H1 (cell line): Measurements from ENCODE around the gene P2RX2. TPM values are rescaled to one million over a fixed set of nuclear protein-coding genes. Genes with fewer than 3 reads are reported as not detected.

ENCODE experiments used
- CTCF ChIA-PET: fragments of 300-600 bp; sonication (Branson Sonifier 250); formaldehyde crosslinking; loops from one replicate; lab custom pipeline; 2021; ENCODE audit not compliant: partially characterized antibody; lab: Charles Lee
- POLR2A ChIA-PET: fragments of 300-600 bp; sonication (Branson Sonifier 250); formaldehyde crosslinking; loops from one replicate; lab custom pipeline; 2021; ENCODE audit warnings: inconsistent platforms; ENCODE audit not compliant: partially characterized antibody; lab: Charles Lee
- DNase-seq, 2 experiments: peaks; one replicate each; pipeline versions ENCODE4 v3.0.0 to v3.0.0-alpha.2; 2010 to 2022; ENCODE audit warnings: low spot score in 2 of 2, low read depth in 1 of 2, mixed read lengths in 1 of 2
- FAIRE-seq: peaks from 2 replicates; lab custom pipeline; 2011; peaks lifted over from hg19 to GRCh38; lab: Jason Lieb, UNC
- H2AFZ ChIP-seq: 2 replicates; pipeline ENCODE4 v1.8.1; 2012; ENCODE audit warnings: low read length, inconsistent platforms
- H2AK5ac ChIP-seq: 2 replicates; pipeline ENCODE4 v1.6.1; 2013; ENCODE audit warnings: low read depth, low read length
- H2BK120ac ChIP-seq: replicated peaks from 2 replicates; pipeline ENCODE3; 2013; ENCODE audit warnings: low read depth, low read length, inconsistent platforms
- H2BK12ac ChIP-seq: 2 replicates; pipeline ENCODE4 v1.6.1; 2013; ENCODE audit warnings: low read depth, low read length
- H2BK15ac ChIP-seq: 2 replicates; pipeline ENCODE4 v1.6.1; 2013; ENCODE audit warnings: low read length
- H2BK20ac ChIP-seq: 2 replicates; pipeline ENCODE4 v1.6.1; 2013; ENCODE audit warnings: low read length
- H2BK5ac ChIP-seq: 2 replicates; pipeline ENCODE4 v1.6.1; 2013; ENCODE audit warnings: low read depth, low read length
- H3K14ac ChIP-seq: 2 replicates; pipeline ENCODE4 v1.6.1; 2013; ENCODE audit warnings: inconsistent platforms; ENCODE audit not compliant: insufficient read length
- H3K18ac ChIP-seq: 2 replicates; pipeline ENCODE4 v1.6.1; 2013; ENCODE audit warnings: low read length; ENCODE audit errors: extremely low read depth
- H3K23ac ChIP-seq: 2 replicates; pipeline ENCODE4 v1.6.1; 2013; ENCODE audit warnings: inconsistent platforms; ENCODE audit not compliant: insufficient read length
- H3K23me2 ChIP-seq: 2 replicates; pipeline ENCODE4 v1.6.1; 2013; ENCODE audit warnings: low read depth, low read length
- H3K27ac ChIP-seq: 2 replicates; pipeline ENCODE4 v1.6.1; 2011; ENCODE audit warnings: low read depth, low read length, inconsistent platforms
- H3K27me3 ChIP-seq, 4 experiments: replicated peaks in 1 of 4; 1 replicate in 1 of 4; 2 replicates in 3 of 4; pipeline versions ENCODE4 v1.6.1 to v1.8.1; 2011 to 2013; ENCODE audit warnings: low read length in 3 of 4, mild to moderate bottlenecking in 3 of 4, inconsistent platforms in 2 of 4, mixed read lengths in 2 of 4, moderate library complexity in 1 of 4; ENCODE audit not compliant: control insufficient read depth in 3 of 4, insufficient read depth in 3 of 4; ENCODE audit errors: extremely low read depth in 1 of 4
- H3K36me3 ChIP-seq, 4 experiments: 2 replicates each; pipeline versions ENCODE4 v1.6.1 to v1.8.1; 2011 to 2013; ENCODE audit warnings: mild to moderate bottlenecking in 4 of 4, low read length in 3 of 4, moderate library complexity in 2 of 4, control low read depth in 1 of 4, inconsistent platforms in 1 of 4; ENCODE audit not compliant: insufficient read depth in 4 of 4, control insufficient read depth in 2 of 4
- H3K4ac ChIP-seq: replicated peaks from 2 replicates; pipeline ENCODE3; 2013; ENCODE audit warnings: low read length, low read depth, mixed read lengths, inconsistent platforms; ENCODE audit not compliant: insufficient read length
- H3K4me1 ChIP-seq, 4 experiments: replicated peaks in 1 of 4; 1 replicate in 1 of 4; 2 replicates in 3 of 4; pipeline versions ENCODE4 v1.6.1 to v1.8.1; 2011 to 2013; ENCODE audit warnings: low read length in 3 of 4, inconsistent platforms in 2 of 4, mixed read lengths in 1 of 4; ENCODE audit not compliant: insufficient read depth in 4 of 4, control insufficient read depth in 3 of 4
- H3K4me2 ChIP-seq, 2 experiments: 2 replicates each; pipeline versions ENCODE4 v1.6.1 to v1.8.1; 2011 to 2013; ENCODE audit warnings: low read depth in 2 of 2, low read length in 2 of 2, control low read depth in 1 of 2, inconsistent platforms in 1 of 2, mild to moderate bottlenecking in 1 of 2; ENCODE audit not compliant: insufficient read depth in 1 of 2
- H3K4me3 ChIP-seq, 4 experiments: fragments of 200-600, 300-600 bp in 1 of 4; sonication (generic), shearing (Covaris generic), sonication (Bioruptor Twin) in 1 of 4; 2 replicates each; pipeline versions ENCODE4 v1.5.1 to v1.8.1; 2011 to 2016; ENCODE audit warnings: low read length in 4 of 4, low read depth in 3 of 4, control low read depth in 2 of 4, inconsistent platforms in 2 of 4, mild to moderate bottlenecking in 2 of 4, mixed read lengths in 1 of 4, moderate library complexity in 1 of 4; ENCODE audit not compliant: insufficient read depth in 2 of 4; ENCODE audit errors: extremely low read depth in 1 of 4
- H3K56ac ChIP-seq: replicated peaks from 2 replicates; pipeline ENCODE3; 2013; ENCODE audit warnings: low read depth, mild to moderate bottlenecking, mixed read lengths, low read length, inconsistent platforms; ENCODE audit not compliant: insufficient read length
- H3K79me1 ChIP-seq: 2 replicates; pipeline ENCODE4 v1.6.1; 2013; ENCODE audit warnings: low read depth, low read length, control low read depth
- H3K79me2 ChIP-seq, 2 experiments: 2 replicates each; pipeline versions ENCODE4 v1.6.1 to v1.8.1; 2012 to 2013; ENCODE audit warnings: low read length in 2 of 2, mild to moderate bottlenecking in 2 of 2, inconsistent platforms in 1 of 2; ENCODE audit not compliant: insufficient read depth in 2 of 2, control insufficient read depth in 1 of 2
- H3K9ac ChIP-seq, 4 experiments: replicated peaks in 1 of 4; 1 replicate in 1 of 4; 2 replicates in 3 of 4; pipeline versions ENCODE4 v1.6.1 to v1.8.1; 2011 to 2013; ENCODE audit warnings: low read depth in 3 of 4, low read length in 3 of 4, control low read depth in 2 of 4, mild to moderate bottlenecking in 2 of 4, moderate library complexity in 2 of 4, inconsistent platforms in 1 of 4; ENCODE audit errors: extremely low read depth in 1 of 4
- H3K9me3 ChIP-seq, 2 experiments: 2 replicates each; pipeline versions ENCODE4 v1.6.1 to v1.8.1; 2012 to 2013; ENCODE audit warnings: mild to moderate bottlenecking in 2 of 2, moderate library complexity in 2 of 2, control low read depth in 1 of 2, inconsistent platforms in 1 of 2, low read depth in 1 of 2, low read length in 1 of 2, mixed read lengths in 1 of 2; ENCODE audit not compliant: insufficient read depth in 2 of 2
- H4K20me1 ChIP-seq, 2 experiments: replicated peaks in 1 of 2; 2 replicates each; pipeline versions ENCODE3 to v1.8.1; 2011 to 2013; ENCODE audit warnings: inconsistent platforms in 2 of 2, low read length in 2 of 2, mild to moderate bottlenecking in 1 of 2; ENCODE audit not compliant: insufficient read depth in 2 of 2, control insufficient read depth in 1 of 2
- H4K5ac ChIP-seq: 2 replicates; pipeline ENCODE4 v1.6.1; 2013; ENCODE audit warnings: low read length, low read depth, mixed read lengths, inconsistent platforms; ENCODE audit not compliant: insufficient read length
- H4K8ac ChIP-seq: 2 replicates; pipeline ENCODE4 v1.8.0; 2013; ENCODE audit warnings: mild to moderate bottlenecking, moderate library complexity, low read length, inconsistent platforms; ENCODE audit not compliant: insufficient read depth; ENCODE audit errors: extremely low read depth
- H4K91ac ChIP-seq: replicated peaks from 2 replicates; pipeline ENCODE3; 2013; ENCODE audit warnings: low read length, mixed read lengths, inconsistent platforms; ENCODE audit not compliant: insufficient read length
- BCL11A ChIP-seq, 2 experiments: IDR thresholded peaks; one replicate each; pipeline ENCODE4 v1.6.1; 2011; ENCODE audit warnings: low read depth in 2 of 2, low read length in 2 of 2, mild to moderate bottlenecking in 2 of 2
- CHD2 ChIP-seq: IDR thresholded peaks from 2 replicates; pipeline ENCODE4 v1.6.1; 2012; ENCODE audit warnings: low read length, improper control_type of control experiment
- EZH2 ChIP-seq: fragments of 200-600 bp; sonication (generic); IDR thresholded peaks from 2 replicates; pipeline ENCODE4 v1.7.1; 2012; ENCODE audit warnings: low read depth, mild to moderate bottlenecking, moderate library complexity, low read length, inconsistent platforms; ENCODE audit not compliant: severe bottlenecking
- POLR2AphosphoS5 ChIP-seq: IDR thresholded peaks from 2 replicates; pipeline ENCODE4 v1.6.1; 2011; ENCODE audit warnings: low read depth, low read length
- POU5F1 ChIP-seq: IDR thresholded peaks from 2 replicates; pipeline ENCODE4 v1.6.1; 2011; ENCODE audit warnings: low read depth, mild to moderate bottlenecking, low read length, moderate library complexity
- RAD21 ChIP-seq, 2 experiments: IDR thresholded peaks in 1 of 2; conservative IDR thresholded peaks in 1 of 2; 2 replicates each; pipeline ENCODE4 v1.6.1; 2011; ENCODE audit warnings: low read depth in 2 of 2, low read length in 2 of 2, improper control_type of control experiment in 1 of 2, inconsistent platforms in 1 of 2, mild to moderate bottlenecking in 1 of 2, moderate library complexity in 1 of 2
- TCF12 ChIP-seq: IDR thresholded peaks from 2 replicates; pipeline ENCODE4 v1.6.1; 2011; ENCODE audit warnings: low read depth, mild to moderate bottlenecking, low read length
- TEAD4 ChIP-seq: IDR thresholded peaks from 2 replicates; pipeline ENCODE4 v1.6.1; 2012; ENCODE audit warnings: low read depth, low read length, inconsistent platforms, mixed read lengths
- WGBS, 2 experiments: shearing (Covaris generic) in 1 of 2; methylation state at CpG; one replicate each; pipeline versions ENCODE4 v1.1.6 to v1.1.7; 2013 to 2015; ENCODE audit warnings: low lambda C conversion rate in 2 of 2, mixed read lengths in 2 of 2, inconsistent platforms in 1 of 2, low coverage in 1 of 2, missing lambda C conversion rate in 1 of 2; ENCODE audit not compliant: insufficient replicate concordance in 2 of 2, insufficient coverage in 1 of 2, insufficient read length in 1 of 2; ENCODE audit errors: extremely low coverage in 1 of 2, missing lambda C conversion rate in 1 of 2; 5-methylcytosine and 5-hydroxymethylcytosine counted together
- polyA plus RNA-seq, 7 experiments: library from polyadenylated mRNA; depleted of rRNA in 3 of 7; stranded (reverse) in 5 of 7; unstranded in 2 of 7; fragments of >200 nt in 5 of 7; fragments of 200-250 nt in 2 of 7; gene quantifications; 1 replicate in 5 of 7; 2 replicates in 1 of 7; 4 replicates in 1 of 7; pipeline versions ENCODE4 v1.2.1 to v1.2.3, GENCODE V29; 2011 to 2013; ENCODE audit warnings: missing spikeins in 2 of 7, mixed read lengths in 2 of 7
- total RNA-seq: library from RNA; stranded (reverse); fragmentation: NEBNext Ultra II Directional; extraction: Animal tissue kit (Norgen Biotek cat#: 25700); gene quantifications from 2 replicates; pipeline ENCODE4 v1.2.1, GENCODE V29; 2021
- TF ChIP-seq, protein P1 (sequence below): IDR thresholded peaks from 2 replicates; pipeline ENCODE4 v1.6.1; 2012; ENCODE audit warnings: inconsistent platforms

Gene P2RX2
- total and polyA plus RNA-seq, 2 of the 8 experiments (the other 6 are each of a cell fraction or from before 2014, with no cell fraction given): 0.84 to 2.2 TPM

DNA sequence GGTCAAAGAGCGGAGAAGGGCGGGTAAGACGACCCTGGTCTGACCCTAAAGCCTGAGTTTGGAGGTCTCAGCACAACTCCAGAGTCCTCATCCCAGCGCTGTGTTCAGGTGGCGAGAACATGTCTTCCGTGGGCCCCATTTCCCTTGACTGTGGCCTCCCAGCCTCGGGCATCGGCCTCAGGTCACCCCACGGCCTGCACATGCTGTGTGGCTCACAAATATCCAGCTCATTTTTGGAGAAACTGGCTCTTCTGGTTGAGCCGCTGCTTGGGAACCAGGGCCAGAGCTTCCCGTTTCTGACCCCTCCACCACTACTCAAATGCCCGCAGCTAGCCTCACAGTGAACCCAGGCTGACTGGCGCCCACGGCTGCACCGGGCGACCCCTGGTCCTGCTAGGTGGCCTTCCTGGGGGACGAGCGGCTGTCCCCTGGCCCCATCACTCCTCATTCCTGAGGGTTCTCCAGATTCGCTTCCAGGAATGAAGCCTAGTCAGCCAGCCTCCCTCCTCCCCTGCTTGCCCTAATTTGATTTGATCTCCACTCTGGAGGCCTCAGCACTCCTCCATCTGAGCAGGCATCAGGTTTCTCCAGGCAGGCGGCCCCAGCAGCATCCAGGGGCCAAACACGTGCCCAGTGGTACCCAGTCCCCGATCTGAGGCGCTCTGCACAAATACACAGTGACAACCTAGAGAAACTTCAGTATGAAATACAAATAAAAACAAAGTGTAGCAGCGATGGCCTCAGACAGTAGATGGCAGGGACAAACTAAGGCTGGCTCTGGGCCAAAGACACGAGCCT lies 4.7 kb downstream of the P2RX2 start:
- Histone ChIP-seq H3K18ac (no peak overlapping the region), H3K23ac (no peak overlapping the region), H2BK120ac (no peak overlapping the region), H4K5ac (no peak overlapping the region), H3K23me2 (no peaks in the 10 kb centered on the region; the same call in 1 of the 2 replicates), H4K20me1 (peaks cover 7 to 14% of the 10 kb centered on the region in 2 experiments), H3K9me3 (no peaks in the 10 kb centered on the region), H3K36me3 (peaks cover 13 to 29% (median 19%) of the 10 kb centered on the region in 4 experiments; a peak in 7 of 8 replicates), H3K9ac (no peak overlapping the region; a peak in 1 of 7 replicates), H2AK5ac (no peak overlapping the region), H2BK20ac (no peak overlapping the region), H3K27ac (no peak overlapping the region), H3K4me3 (no peak overlapping the region), H2BK5ac (no peak overlapping the region), H3K4me2 (no peak overlapping the region), H3K4ac (no peak overlapping the region), H3K79me2 (no peaks in the 10 kb centered on the region), H3K4me1 (no peaks in the 10 kb centered on the region; a peak in 1 of 7 replicates), H3K79me1 (no peaks in the 10 kb centered on the region; the same call in 1 of the 2 replicates), H3K27me3 (peaks cover 2 to 14% (median 9%) of the 10 kb centered on the region in 4 experiments; a peak in 5 of 7 replicates), H2BK12ac (no peak overlapping the region), H3K14ac (no peak overlapping the region), H2AFZ (no peak overlapping the region), H4K8ac (no peak overlapping the region), H4K91ac (no peak overlapping the region), H2BK15ac (no peak overlapping the region), H3K56ac (no peak overlapping the region)
- 92% methylated on average over 25 of the region's 25 CpGs; no CpG with 5 or more reads in 1 of the 2 experiments for WGBS, 2 experiments
- FAIRE-seq (no peak), DNase-seq (no peak)
- TF ChIP-seq POU5F1 (no peak), POLR2AphosphoS5 (peak; percentile 11; the same call in 1 of the 2 replicates), TCF12 (no peak), BCL11A (IDR thresholded peaks at IDR 0.05; ENCODE audit: low read depth in 2 of 2, low read length in 2 of 2) (no peak), TEAD4 (no peak), CHD2 (no peak), RAD21 (IDR thresholded peaks at IDR 0.05 in 1 of 2, conservative IDR thresholded peaks at IDR 0.05 in 1 of 2; ENCODE audit: low read depth in 2 of 2, low read length in 2 of 2) (no peak), EZH2 (no peak)
- TF ChIP-seq, protein P1, sequence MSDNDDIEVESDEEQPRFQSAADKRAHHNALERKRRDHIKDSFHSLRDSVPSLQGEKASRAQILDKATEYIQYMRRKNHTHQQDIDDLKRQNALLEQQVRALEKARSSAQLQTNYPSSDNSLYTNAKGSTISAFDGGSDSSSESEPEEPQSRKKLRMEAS: no peak
- CTCF ChIA-PET: interaction anchor here (0.6 to 4.6 kb wide), 4 partner anchors 12 to 256 kb away, joined by 3 to 28 read pairs (median 4); no protein-coding TSS in a partner anchor
- POLR2A ChIA-PET: interaction anchor here (1.1 to 3.4 kb wide), 4 partner anchors 8 to 23 kb away, joined by 3 to 26 read pairs (median 3); no protein-coding TSS in a partner anchor
